ENCODE results near the gene BEND5.

GRCh38 chr1:48720929-48721328, 55.8 kb downstream of the BEND5 start:
- no peak for TF ChIP-seq CTCF (IDR thresholded peaks at IDR 0.05 in 4 of 5, conservative IDR thresholded peaks at IDR 0.05 in 1 of 5)
- TF ChIP-seq POLR2A (IDR thresholded peaks at IDR 0.05): no peak

Measured in gastrocnemius medialis (tissue), 4 donors.